Hepatocyte (in vitro differentiated cells): ENCODE data around the gene STAT1.

Experiments used
- CTCF ChIP-seq: fragments of 200-600 bp; sonication (generic); IDR thresholded peaks from 2 replicates; pipeline ENCODE4 v1.5.1; 2016; ENCODE audit warnings: antibody characterized with exemption, mild to moderate bottlenecking; ENCODE audit not compliant: poor library complexity
- EZH2phosphoT487 ChIP-seq: fragments of 200-600 bp; sonication (generic); IDR thresholded peaks from one replicate; pipeline ENCODE4 v1.6.1; 2018; ENCODE audit warnings: antibody characterized with exemption, mild to moderate bottlenecking, low read depth, moderate library complexity; ENCODE audit not compliant: unreplicated experiment, severe bottlenecking

- TF ChIP-seq CTCF, result no peak
- TF ChIP-seq EZH2phosphoT487, result no peak
Measured at GRCh38 chr2:190993292-190993643, 20.7 kb downstream of the STAT1 start.
